A549 (cell line): Measurements from ENCODE around the gene THAP3.

Experiments
- EP300 ChIP-seq, 2 experiments: fragments of >200 bp; sonication (Bioruptor Twin); formaldehyde crosslinking; IDR thresholded peaks; 2 replicates in 1 of 2; 3 replicates in 1 of 2; pipeline ENCODE4 v1.6.1; 2016 to 2017
- HDAC2 ChIP-seq: fragments of 200-600 bp; sonication (generic); IDR thresholded peaks from 2 replicates; pipeline ENCODE4 v1.6.1; 2016
- HOXA7 ChIP-seq: fragments of 250-450 bp; sonication (Bioruptor Pico); IDR thresholded peaks from 2 replicates; pipeline ENCODE4 v1.5.0; 2020; ENCODE audit warnings: mild to moderate bottlenecking, moderate library complexity
- JUN ChIP-seq, 2 experiments: fragments of >200 bp; sonication (Bioruptor Twin); formaldehyde crosslinking; IDR thresholded peaks; 2 replicates in 1 of 2; 3 replicates in 1 of 2; pipeline ENCODE4 v1.6.1; 2016 to 2017
- MYC ChIP-seq: IDR thresholded peaks from 2 replicates; pipeline ENCODE4 v1.6.1; 2012; ENCODE audit warnings: mild to moderate bottlenecking, inconsistent platforms, low read length, improper control_type of control experiment, borderline replicate concordance
- POLR2AphosphoS2 ChIP-seq: conservative IDR thresholded peaks from 2 replicates; pipeline ENCODE4 v1.6.1; 2012; ENCODE audit warnings: low read length, improper control_type of control experiment, inconsistent platforms
- TF ChIP-seq, protein P1 (sequence below): IDR thresholded peaks from 2 replicates; pipeline ENCODE4 v1.6.1; 2012
- TF ChIP-seq, protein P2 (sequence below): fragments of >200 bp; sonication (Bioruptor Twin); formaldehyde crosslinking; IDR thresholded peaks from 3 replicates; pipeline ENCODE4 v1.5.1; 2016

DNA sequence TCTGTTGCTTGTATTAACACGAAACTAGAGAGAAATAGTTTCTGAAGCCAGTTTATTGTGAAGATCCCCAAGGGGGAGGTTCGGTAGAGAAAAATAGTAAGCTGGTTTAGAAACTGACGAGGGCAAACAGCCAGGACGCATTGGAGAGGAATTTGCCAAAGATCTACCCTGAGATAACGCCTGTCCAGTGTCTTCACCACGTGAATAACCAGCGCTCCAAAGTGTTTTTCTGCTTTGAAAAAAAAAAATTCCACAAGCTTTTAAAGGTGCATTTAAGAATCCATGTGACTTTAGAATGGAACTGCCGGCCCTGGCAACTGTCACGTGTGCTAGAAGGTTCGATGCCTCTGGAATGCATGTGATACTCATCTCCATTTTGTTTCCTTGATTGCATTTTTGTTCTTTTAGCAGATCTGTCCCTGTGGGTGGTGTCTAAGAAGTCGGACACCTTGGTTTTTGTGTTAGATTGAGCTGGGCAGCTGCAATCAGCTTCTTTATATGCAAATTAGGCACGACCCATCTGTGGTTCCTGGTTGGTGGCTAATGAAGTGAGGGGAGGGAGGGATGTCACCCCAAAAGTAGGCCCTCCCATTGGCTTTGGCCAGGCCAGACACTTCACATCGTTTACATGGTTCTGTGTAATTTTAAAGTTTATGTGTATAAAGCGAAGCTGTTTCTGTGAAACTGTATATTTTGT lies 1.3 kb upstream of the THAP3 start:
- TF ChIP-seq HOXA7 (CRISPR knock-in tag) (no peak), HDAC2 (no peak), MYC (no peak), JUN (IDR thresholded peaks at IDR 0.05) (no peak), POLR2AphosphoS2 (no peak), EP300 (IDR thresholded peaks at IDR 0.05) (no peak)
- TF ChIP-seq, protein P1, sequence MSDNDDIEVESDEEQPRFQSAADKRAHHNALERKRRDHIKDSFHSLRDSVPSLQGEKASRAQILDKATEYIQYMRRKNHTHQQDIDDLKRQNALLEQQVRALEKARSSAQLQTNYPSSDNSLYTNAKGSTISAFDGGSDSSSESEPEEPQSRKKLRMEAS = no peak
- TF ChIP-seq, protein P2, sequence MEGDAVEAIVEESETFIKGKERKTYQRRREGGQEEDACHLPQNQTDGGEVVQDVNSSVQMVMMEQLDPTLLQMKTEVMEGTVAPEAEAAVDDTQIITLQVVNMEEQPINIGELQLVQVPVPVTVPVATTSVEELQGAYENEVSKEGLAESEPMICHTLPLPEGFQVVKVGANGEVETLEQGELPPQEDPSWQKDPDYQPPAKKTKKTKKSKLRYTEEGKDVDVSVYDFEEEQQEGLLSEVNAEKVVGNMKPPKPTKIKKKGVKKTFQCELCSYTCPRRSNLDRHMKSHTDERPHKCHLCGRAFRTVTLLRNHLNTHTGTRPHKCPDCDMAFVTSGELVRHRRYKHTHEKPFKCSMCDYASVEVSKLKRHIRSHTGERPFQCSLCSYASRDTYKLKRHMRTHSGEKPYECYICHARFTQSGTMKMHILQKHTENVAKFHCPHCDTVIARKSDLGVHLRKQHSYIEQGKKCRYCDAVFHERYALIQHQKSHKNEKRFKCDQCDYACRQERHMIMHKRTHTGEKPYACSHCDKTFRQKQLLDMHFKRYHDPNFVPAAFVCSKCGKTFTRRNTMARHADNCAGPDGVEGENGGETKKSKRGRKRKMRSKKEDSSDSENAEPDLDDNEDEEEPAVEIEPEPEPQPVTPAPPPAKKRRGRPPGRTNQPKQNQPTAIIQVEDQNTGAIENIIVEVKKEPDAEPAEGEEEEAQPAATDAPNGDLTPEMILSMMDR = no peak
